Liver (tissue), 9 donors: ENCODE data around the gene KIF14. TPM values are rescaled to one million over a fixed set of nuclear protein-coding genes. Genes with fewer than 3 reads are reported as not detected.

Experiments used
- DNase-seq: peaks from one replicate; pipeline ENCODE4 v3.0.0-alpha.2; 2017; ENCODE audit warnings: low spot score
- H3K27ac ChIP-seq, 2 donors: one replicate each; pipeline ENCODE4 v1.7.0; 2013; ENCODE audit warnings: inconsistent platforms in 2 of 2, low read length in 2 of 2, control low read depth in 1 of 2, low read depth in 1 of 2, mild to moderate bottlenecking in 1 of 2
- H3K27me3 ChIP-seq, 4 donors: one replicate each; pipeline versions ENCODE4 v1.6.1 to v1.7.0; 2013; ENCODE audit warnings: low read length in 3 of 4, inconsistent platforms in 1 of 4, mild to moderate bottlenecking in 1 of 4, moderate library complexity in 1 of 4; ENCODE audit not compliant: control insufficient read depth in 4 of 4, insufficient read depth in 4 of 4
- H3K36me3 ChIP-seq, 4 donors: one replicate each; pipeline versions ENCODE4 v1.6.1 to v1.7.0; 2013; ENCODE audit warnings: low read length in 3 of 4, mild to moderate bottlenecking in 3 of 4, low read depth in 1 of 4, moderate library complexity in 1 of 4; ENCODE audit not compliant: control insufficient read depth in 4 of 4, insufficient read depth in 3 of 4
- H3K4me1 ChIP-seq, 4 donors: one replicate each; pipeline versions ENCODE4 v1.6.1 to v1.7.0; 2013; ENCODE audit warnings: low read length in 3 of 4, mild to moderate bottlenecking in 3 of 4, moderate library complexity in 1 of 4; ENCODE audit not compliant: control insufficient read depth in 4 of 4, insufficient read depth in 4 of 4
- H3K4me3 ChIP-seq, 3 donors: one replicate each; pipeline versions ENCODE4 v1.6.1 to v1.7.0; 2013; ENCODE audit warnings: low read length in 3 of 3, control low read depth in 1 of 3, low read depth in 1 of 3, mild to moderate bottlenecking in 1 of 3
- H3K9ac ChIP-seq, 2 donors: one replicate each; pipeline ENCODE4 v1.7.0; 2013; ENCODE audit warnings: low read length in 2 of 2, mild to moderate bottlenecking in 2 of 2, moderate library complexity in 2 of 2, control low read depth in 1 of 2, low read depth in 1 of 2
- H3K9me3 ChIP-seq, 4 donors: one replicate each; pipeline versions ENCODE4 v1.6.1 to v1.7.0; 2013; ENCODE audit warnings: low read length in 3 of 4; ENCODE audit not compliant: control insufficient read depth in 4 of 4
- EGR1 ChIP-seq, 2 donors: IDR thresholded peaks; 2 replicates each; pipeline ENCODE4 v1.6.1; 2016 to 2018; ENCODE audit warnings: antibody characterized with exemption in 2 of 2, low read depth in 2 of 2
- FOXA1 ChIP-seq: IDR thresholded peaks from 2 replicates; pipeline ENCODE4 v1.6.1; 2016; ENCODE audit warnings: antibody characterized with exemption
- FOXA2 ChIP-seq: IDR thresholded peaks from 2 replicates; pipeline ENCODE4 v1.6.1; 2016; ENCODE audit warnings: antibody characterized with exemption
- GABPA ChIP-seq, 2 donors: IDR thresholded peaks in 1 of 2; conservative IDR thresholded peaks in 1 of 2; 2 replicates each; pipeline ENCODE4 v1.6.1; 2016; ENCODE audit warnings: antibody characterized with exemption in 2 of 2, mild to moderate bottlenecking in 1 of 2, moderate library complexity in 1 of 2
- HNF4A ChIP-seq, 2 donors: conservative IDR thresholded peaks; 2 replicates each; pipeline ENCODE4 v1.6.1; 2016; ENCODE audit warnings: antibody characterized with exemption in 2 of 2, mild to moderate bottlenecking in 2 of 2
- HNF4G ChIP-seq: IDR thresholded peaks from 2 replicates; pipeline ENCODE4 v1.6.1; 2016; ENCODE audit warnings: antibody characterized with exemption
- JUND ChIP-seq, 2 donors: IDR thresholded peaks; 2 replicates each; pipeline ENCODE4 v1.6.1; 2016; ENCODE audit warnings: antibody characterized with exemption in 2 of 2
- NR2F2 ChIP-seq: IDR thresholded peaks from 2 replicates; pipeline ENCODE4 v1.6.1; 2016; ENCODE audit warnings: antibody characterized with exemption
- RAD21 ChIP-seq, 2 donors: IDR thresholded peaks; 2 replicates each; pipeline ENCODE4 v1.6.1; 2016; ENCODE audit warnings: antibody characterized with exemption in 2 of 2, mild to moderate bottlenecking in 2 of 2
- RXRA ChIP-seq, 2 donors: IDR thresholded peaks; 2 replicates each; pipeline ENCODE4 v1.6.1; 2017 to 2018; ENCODE audit warnings: antibody characterized with exemption in 2 of 2, mild to moderate bottlenecking in 1 of 2
- SP1 ChIP-seq: IDR thresholded peaks from 2 replicates; pipeline ENCODE4 v1.6.1; 2018; ENCODE audit warnings: antibody characterized with exemption, mild to moderate bottlenecking
- TAF1 ChIP-seq: conservative IDR thresholded peaks from 2 replicates; pipeline ENCODE4 v1.6.1; 2016; ENCODE audit warnings: antibody characterized with exemption, mild to moderate bottlenecking
- YY1 ChIP-seq: IDR thresholded peaks from 2 replicates; pipeline ENCODE4 v1.6.1; 2016; ENCODE audit warnings: antibody characterized with exemption, mild to moderate bottlenecking
- WGBS: extraction: QIAGEN DNeasy Blood & Tissue Kit; methylation state at CpG from one replicate; pipeline ENCODE4 v1.1.7; 2013; 5-methylcytosine and 5-hydroxymethylcytosine counted together
- polyA plus RNA-seq, 2 donors: library from polyadenylated mRNA; stranded (reverse) in 1 of 2; unstranded in 1 of 2; fragments of 200-250 nt in 1 of 2; fragments of >200 nt in 1 of 2; fragmentation: Nextera tagmentation in 1 of 2; extraction: Ambion mirVana in 1 of 2; gene quantifications; one replicate each; pipeline versions ENCODE4 v1.2.1 to v1.2.3, GENCODE V29; 2013 to 2015
- total RNA-seq, 2 donors: library from RNA; depleted of rRNA; stranded (reverse); fragments of >200 nt; gene quantifications; one replicate each; pipeline ENCODE4 v1.2.3, GENCODE V29; 2014
- TF ChIP-seq, protein P1 (sequence below): IDR thresholded peaks from 2 replicates; pipeline ENCODE4 v1.6.1; 2016; ENCODE audit warnings: antibody characterized with exemption
- TF ChIP-seq, protein P2 (sequence below): IDR thresholded peaks from 2 replicates; pipeline ENCODE4 v1.6.1; 2016; ENCODE audit warnings: antibody characterized with exemption
- TF ChIP-seq, protein P3 (sequence below): fragments of 150-350 bp; IDR thresholded peaks from 2 replicates; pipeline ENCODE4 v1.5.1; 2017; ENCODE audit warnings: improper control_type of control experiment, low read depth, low read length; ENCODE audit not compliant: missing input control
- TF ChIP-seq, protein P4 (sequence below): IDR thresholded peaks from 2 replicates; pipeline ENCODE4 v1.6.1; 2016; ENCODE audit warnings: antibody characterized with exemption
- TF ChIP-seq, protein P5 (sequence below): IDR thresholded peaks from 2 replicates; pipeline ENCODE4 v1.6.1; 2016; ENCODE audit warnings: antibody characterized with exemption, mild to moderate bottlenecking
- donor health status: healthy.
- donor health status: healthy.
- donor health status: healthy.
- donor health status: healthy.
- donor health status: healthy.

The KIF14 gene
- total and polyA plus RNA-seq, 4 donors = 0.13 to 8.8 (median 0.22) TPM

DNA sequence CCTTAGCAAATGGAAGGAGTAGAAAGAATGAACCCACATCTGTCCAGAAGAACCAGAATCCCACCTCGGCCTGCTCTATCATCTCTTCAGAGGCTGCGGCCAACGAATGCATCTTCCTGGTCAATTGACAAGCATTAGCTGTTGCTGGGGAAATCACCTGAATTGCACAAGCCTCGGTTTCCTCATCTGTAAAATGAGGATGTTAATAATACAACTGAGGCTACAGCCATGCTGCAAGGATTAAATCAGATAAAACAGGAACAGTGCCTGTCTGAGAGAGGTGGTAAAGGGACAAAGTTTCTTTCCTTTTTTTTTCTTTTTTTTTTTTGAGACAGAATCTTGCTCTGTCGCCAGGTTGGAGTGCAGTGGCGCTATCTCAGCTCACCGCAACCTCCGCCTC, 99.8 kb downstream of the KIF14 start (continued):
- TF ChIP-seq, protein P1, sequence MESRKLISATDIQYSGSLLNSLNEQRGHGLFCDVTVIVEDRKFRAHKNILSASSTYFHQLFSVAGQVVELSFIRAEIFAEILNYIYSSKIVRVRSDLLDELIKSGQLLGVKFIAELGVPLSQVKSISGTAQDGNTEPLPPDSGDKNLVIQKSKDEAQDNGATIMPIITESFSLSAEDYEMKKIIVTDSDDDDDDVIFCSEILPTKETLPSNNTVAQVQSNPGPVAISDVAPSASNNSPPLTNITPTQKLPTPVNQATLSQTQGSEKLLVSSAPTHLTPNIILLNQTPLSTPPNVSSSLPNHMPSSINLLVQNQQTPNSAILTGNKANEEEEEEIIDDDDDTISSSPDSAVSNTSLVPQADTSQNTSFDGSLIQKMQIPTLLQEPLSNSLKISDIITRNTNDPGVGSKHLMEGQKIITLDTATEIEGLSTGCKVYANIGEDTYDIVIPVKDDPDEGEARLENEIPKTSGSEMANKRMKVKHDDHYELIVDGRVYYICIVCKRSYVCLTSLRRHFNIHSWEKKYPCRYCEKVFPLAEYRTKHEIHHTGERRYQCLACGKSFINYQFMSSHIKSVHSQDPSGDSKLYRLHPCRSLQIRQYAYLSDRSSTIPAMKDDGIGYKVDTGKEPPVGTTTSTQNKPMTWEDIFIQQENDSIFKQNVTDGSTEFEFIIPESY = no peak
- TF ChIP-seq NR2F2 (no peak), RXRA (IDR thresholded peaks at IDR 0.05) (no peak), EGR1 (IDR thresholded peaks at IDR 0.05; ENCODE audit: low read depth in 2 of 2) (no peak), RAD21 (IDR thresholded peaks at IDR 0.05) (no peak), TAF1 (no peak), HNF4A (conservative IDR thresholded peaks at IDR 0.05) (no peak), FOXA1 (no peak), YY1 (no peak), SP1 (no peak), GABPA (IDR thresholded peaks at IDR 0.05 in 1 of 2, conservative IDR thresholded peaks at IDR 0.05 in 1 of 2) (no peak)
- TF ChIP-seq, protein P2, sequence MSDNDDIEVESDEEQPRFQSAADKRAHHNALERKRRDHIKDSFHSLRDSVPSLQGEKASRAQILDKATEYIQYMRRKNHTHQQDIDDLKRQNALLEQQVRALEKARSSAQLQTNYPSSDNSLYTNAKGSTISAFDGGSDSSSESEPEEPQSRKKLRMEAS = no peak

DNA sequence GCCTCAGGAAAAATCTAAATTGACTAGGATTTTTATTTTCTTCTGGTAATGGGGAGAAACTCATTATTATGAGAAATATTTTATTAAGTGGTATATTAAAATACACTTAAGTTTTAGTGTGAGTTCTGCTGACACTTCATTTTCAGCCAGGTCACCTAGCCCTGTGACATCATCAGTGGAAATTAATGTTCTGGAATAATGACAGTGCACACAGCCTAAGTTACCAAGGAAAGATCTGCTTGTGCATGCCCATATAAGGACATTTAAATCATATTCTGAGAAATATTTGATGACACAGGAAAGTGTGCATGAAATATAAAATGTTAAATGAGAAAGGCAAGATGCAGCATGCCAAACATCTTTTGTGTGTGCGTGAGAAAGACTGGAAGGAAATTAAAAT, 102.0 kb downstream of the KIF14 start:
- Histone ChIP-seq H3K4me1 (no peaks in the 10 kb centered on the region), H3K9ac (no peak overlapping the region), H3K36me3 (no peaks in the 10 kb centered on the region), H3K27me3 (no peaks in the 10 kb centered on the region), H3K27ac (no peak overlapping the region), H3K4me3 (no peak overlapping the region), H3K9me3 (no peaks in the 10 kb centered on the region)
- TF ChIP-seq YY1 (no peak), JUND (IDR thresholded peaks at IDR 0.05) (no peak)
- WGBS = 95% methylated on average over 1 of the region's 1 CpG
- DNase-seq = no peak

DNA sequence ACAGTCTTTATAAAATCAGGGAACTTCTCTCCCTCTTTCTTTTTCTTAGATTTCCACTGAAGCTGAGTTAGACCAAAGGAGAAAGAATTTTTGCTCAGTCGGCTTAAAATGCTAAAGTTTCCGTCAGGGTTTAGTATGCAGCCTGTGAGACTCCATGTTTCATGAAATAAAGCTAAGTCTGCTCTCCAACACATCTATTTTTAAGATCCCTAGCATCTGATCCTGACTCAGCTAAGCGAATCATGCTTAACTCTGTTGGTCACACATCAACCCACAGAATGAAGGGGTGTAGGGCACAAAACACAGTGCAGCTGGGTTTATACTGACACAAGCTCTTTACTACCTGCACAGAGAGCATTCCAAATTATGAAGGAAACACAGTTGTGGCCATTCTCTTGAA, 108.4 kb downstream of the KIF14 start:
- Histone ChIP-seq H3K27ac (no peak overlapping the region), H3K4me3 (no peak overlapping the region), H3K9me3 (no peaks in the 10 kb centered on the region), H3K27me3 (no peaks in the 10 kb centered on the region), H3K9ac (no peak overlapping the region), H3K36me3 (no peaks in the 10 kb centered on the region), H3K4me1 (peaks cover 0 to 4% (median 1%) of the 10 kb centered on the region in 4 donors)
- WGBS = 85% methylated on average over 3 of the region's 3 CpGs
- DNase-seq = no peak
- TF ChIP-seq FOXA2 (no peak), HNF4G (no peak), YY1 (no peak), EGR1 (IDR thresholded peaks at IDR 0.05; ENCODE audit: low read depth in 2 of 2) (no peak), HNF4A (conservative IDR thresholded peaks at IDR 0.05) (no peak), TAF1 (no peak), FOXA1 (no peak), RAD21 (IDR thresholded peaks at IDR 0.05) (no peak), JUND (IDR thresholded peaks at IDR 0.05) (no peak), SP1 (no peak), RXRA (IDR thresholded peaks at IDR 0.05) (no peak), NR2F2 (no peak), GABPA (IDR thresholded peaks at IDR 0.05 in 1 of 2, conservative IDR thresholded peaks at IDR 0.05 in 1 of 2) (no peak)
- TF ChIP-seq, protein P3, sequence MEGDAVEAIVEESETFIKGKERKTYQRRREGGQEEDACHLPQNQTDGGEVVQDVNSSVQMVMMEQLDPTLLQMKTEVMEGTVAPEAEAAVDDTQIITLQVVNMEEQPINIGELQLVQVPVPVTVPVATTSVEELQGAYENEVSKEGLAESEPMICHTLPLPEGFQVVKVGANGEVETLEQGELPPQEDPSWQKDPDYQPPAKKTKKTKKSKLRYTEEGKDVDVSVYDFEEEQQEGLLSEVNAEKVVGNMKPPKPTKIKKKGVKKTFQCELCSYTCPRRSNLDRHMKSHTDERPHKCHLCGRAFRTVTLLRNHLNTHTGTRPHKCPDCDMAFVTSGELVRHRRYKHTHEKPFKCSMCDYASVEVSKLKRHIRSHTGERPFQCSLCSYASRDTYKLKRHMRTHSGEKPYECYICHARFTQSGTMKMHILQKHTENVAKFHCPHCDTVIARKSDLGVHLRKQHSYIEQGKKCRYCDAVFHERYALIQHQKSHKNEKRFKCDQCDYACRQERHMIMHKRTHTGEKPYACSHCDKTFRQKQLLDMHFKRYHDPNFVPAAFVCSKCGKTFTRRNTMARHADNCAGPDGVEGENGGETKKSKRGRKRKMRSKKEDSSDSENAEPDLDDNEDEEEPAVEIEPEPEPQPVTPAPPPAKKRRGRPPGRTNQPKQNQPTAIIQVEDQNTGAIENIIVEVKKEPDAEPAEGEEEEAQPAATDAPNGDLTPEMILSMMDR = no peak
- TF ChIP-seq, protein P1 = no peak
- TF ChIP-seq, protein P4, sequence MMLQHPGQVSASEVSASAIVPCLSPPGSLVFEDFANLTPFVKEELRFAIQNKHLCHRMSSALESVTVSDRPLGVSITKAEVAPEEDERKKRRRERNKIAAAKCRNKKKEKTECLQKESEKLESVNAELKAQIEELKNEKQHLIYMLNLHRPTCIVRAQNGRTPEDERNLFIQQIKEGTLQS = no peak
- TF ChIP-seq, protein P5, sequence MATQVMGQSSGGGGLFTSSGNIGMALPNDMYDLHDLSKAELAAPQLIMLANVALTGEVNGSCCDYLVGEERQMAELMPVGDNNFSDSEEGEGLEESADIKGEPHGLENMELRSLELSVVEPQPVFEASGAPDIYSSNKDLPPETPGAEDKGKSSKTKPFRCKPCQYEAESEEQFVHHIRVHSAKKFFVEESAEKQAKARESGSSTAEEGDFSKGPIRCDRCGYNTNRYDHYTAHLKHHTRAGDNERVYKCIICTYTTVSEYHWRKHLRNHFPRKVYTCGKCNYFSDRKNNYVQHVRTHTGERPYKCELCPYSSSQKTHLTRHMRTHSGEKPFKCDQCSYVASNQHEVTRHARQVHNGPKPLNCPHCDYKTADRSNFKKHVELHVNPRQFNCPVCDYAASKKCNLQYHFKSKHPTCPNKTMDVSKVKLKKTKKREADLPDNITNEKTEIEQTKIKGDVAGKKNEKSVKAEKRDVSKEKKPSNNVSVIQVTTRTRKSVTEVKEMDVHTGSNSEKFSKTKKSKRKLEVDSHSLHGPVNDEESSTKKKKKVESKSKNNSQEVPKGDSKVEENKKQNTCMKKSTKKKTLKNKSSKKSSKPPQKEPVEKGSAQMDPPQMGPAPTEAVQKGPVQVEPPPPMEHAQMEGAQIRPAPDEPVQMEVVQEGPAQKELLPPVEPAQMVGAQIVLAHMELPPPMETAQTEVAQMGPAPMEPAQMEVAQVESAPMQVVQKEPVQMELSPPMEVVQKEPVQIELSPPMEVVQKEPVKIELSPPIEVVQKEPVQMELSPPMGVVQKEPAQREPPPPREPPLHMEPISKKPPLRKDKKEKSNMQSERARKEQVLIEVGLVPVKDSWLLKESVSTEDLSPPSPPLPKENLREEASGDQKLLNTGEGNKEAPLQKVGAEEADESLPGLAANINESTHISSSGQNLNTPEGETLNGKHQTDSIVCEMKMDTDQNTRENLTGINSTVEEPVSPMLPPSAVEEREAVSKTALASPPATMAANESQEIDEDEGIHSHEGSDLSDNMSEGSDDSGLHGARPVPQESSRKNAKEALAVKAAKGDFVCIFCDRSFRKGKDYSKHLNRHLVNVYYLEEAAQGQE = no peak
- TF ChIP-seq, protein P2 = no peak
